OCI-LY7 (cell line): ENCODE results near the gene SLC6A6. TPM values are rescaled to one million over a fixed set of nuclear protein-coding genes. Genes with fewer than 3 reads are reported as not detected.

ENCODE experiments used
- BruUV-seq: library from RNA; stranded (reverse); fragments of 400-500 nt; replicated peaks from 2 replicates; lab custom pipeline; 2021; lab: Mats Ljungman, UMichigan
- CTCF ChIA-PET: fragments of 300-600 bp; sonication (Branson Sonifier 250); formaldehyde crosslinking; loops from one replicate; lab custom pipeline; 2022; ENCODE audit warnings: antibody characterized with exemption; ENCODE audit not compliant: unreplicated experiment; lab: Charles Lee
- POLR2A ChIA-PET: fragments of 300-600 bp; sonication (Branson Sonifier 250); formaldehyde crosslinking; loops from one replicate; lab custom pipeline; 2022; ENCODE audit warnings: antibody characterized with exemption; lab: Charles Lee
- DNase-seq: peaks from one replicate; pipeline ENCODE4 v3.0.0-alpha.2; 2015; ENCODE audit warnings: low spot score
- H2AFZ ChIP-seq: fragments of 200-600 bp; sonication (generic), shearing (Covaris generic); 2 replicates; pipeline ENCODE4 v1.6.1; 2014; ENCODE audit warnings: mild to moderate bottlenecking, antibody characterized with exemption, low read length, moderate library complexity
- H3K27ac ChIP-seq: fragments of 200-600 bp; sonication (generic); 2 replicates; pipeline ENCODE4 v1.5.1; 2014; ENCODE audit warnings: mixed run types, low read depth, mild to moderate bottlenecking, moderate library complexity, low read length, inconsistent platforms; ENCODE audit not compliant: poor library complexity, severe bottlenecking
- H3K36me3 ChIP-seq: fragments of 200-600 bp; sonication (generic); 2 replicates; pipeline ENCODE4 v1.6.1; 2014; ENCODE audit warnings: mild to moderate bottlenecking, antibody characterized with exemption, low read length, moderate library complexity, mixed read lengths; ENCODE audit not compliant: insufficient read depth
- H3K4me1 ChIP-seq: fragments of 200-600 bp; sonication (generic); 2 replicates; pipeline ENCODE4 v1.5.1; 2014; ENCODE audit warnings: mild to moderate bottlenecking, low read length; ENCODE audit not compliant: insufficient read depth, poor library complexity, severe bottlenecking
- H3K4me2 ChIP-seq: fragments of 200-600 bp; sonication (generic); 2 replicates; pipeline ENCODE4 v1.6.1; 2014; ENCODE audit warnings: mild to moderate bottlenecking, low read length
- H3K4me3 ChIP-seq: fragments of 200-600 bp; sonication (generic); 2 replicates; pipeline ENCODE4 v1.5.1; 2014; ENCODE audit warnings: mild to moderate bottlenecking, low read depth, low read length; ENCODE audit not compliant: poor library complexity, severe bottlenecking
- H3K79me2 ChIP-seq: fragments of 200-600 bp; sonication (generic); 2 replicates; pipeline ENCODE4 v1.6.1; 2016; ENCODE audit warnings: low read depth, mild to moderate bottlenecking, low read length, moderate library complexity, mixed read lengths; ENCODE audit not compliant: insufficient read depth
- H3K9me2 ChIP-seq: fragments of 200-600 bp; sonication (generic); 2 replicates; pipeline ENCODE4 v1.6.1; 2016; ENCODE audit warnings: mild to moderate bottlenecking, low read length, mixed read lengths; ENCODE audit not compliant: insufficient read depth
- H3K9me3 ChIP-seq: fragments of 200-600 bp; sonication (generic); 2 replicates; pipeline ENCODE4 v1.6.1; 2014; ENCODE audit warnings: mild to moderate bottlenecking, mixed run types, low read length, mixed read lengths
- H4K20me1 ChIP-seq: fragments of 200-600 bp; sonication (generic); 2 replicates; pipeline ENCODE4 v1.6.1; 2014; ENCODE audit warnings: mild to moderate bottlenecking, antibody characterized with exemption, low read length, moderate library complexity, mixed read lengths; ENCODE audit not compliant: insufficient read depth
- CTCF ChIP-seq: fragments of 200-600 bp; sonication (generic); conservative IDR thresholded peaks from 2 replicates; pipeline ENCODE4 v1.5.1; 2014; ENCODE audit warnings: mild to moderate bottlenecking, antibody characterized with exemption, low read length, moderate library complexity, mixed read lengths
- EZH2phosphoT487 ChIP-seq: fragments of 200-600 bp; sonication (generic); IDR thresholded peaks from 2 replicates; pipeline ENCODE4 v1.6.1; 2018; ENCODE audit warnings: low read depth, borderline replicate concordance, mild to moderate bottlenecking, mixed run types, antibody characterized with exemption, low read length, moderate library complexity, mixed read lengths
- intact Hi-C: fragments of 100-400 bp; cut with micrococcal nuclease; formaldehyde crosslinking; loops from one replicate; pipeline ENCODE4 v1.10.0; 2022; ENCODE audit not compliant: unreplicated experiment
- total RNA-seq, 2 experiments: library from RNA; depleted of rRNA in 1 of 2; stranded (reverse); fragments of >200 nt in 1 of 2; shearing (Covaris generic) in 1 of 2; gene quantifications; 2 replicates each; pipeline ENCODE4 v1.2.3, GENCODE V29; 2014 to 2022

SLC6A6 gene
- total RNA-seq, 2 experiments from 2014 or later, result 43.0 to 51.8 TPM

DNA sequence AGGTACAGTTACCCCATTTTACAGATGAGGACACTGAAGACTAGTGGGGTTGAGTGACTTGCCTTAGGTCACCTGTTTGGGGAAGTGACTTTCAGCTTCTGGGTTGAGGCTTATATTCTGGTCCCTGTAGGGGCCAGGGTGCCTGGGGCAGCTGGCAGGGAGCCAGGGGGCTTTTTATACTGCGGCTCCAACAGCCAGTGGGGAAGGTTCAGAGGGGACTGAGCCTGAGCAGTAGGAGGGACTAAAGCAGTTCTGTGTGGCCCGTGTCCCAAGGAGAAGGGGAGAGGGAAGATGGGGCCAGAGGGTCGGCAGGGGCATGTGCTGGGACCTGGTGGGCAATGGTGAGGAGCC, 37.7 kb downstream of the SLC6A6 start:
- Histone ChIP-seq H3K4me1 (no peaks in the 10 kb centered on the region), H4K20me1 (peaks cover 11% of the 10 kb centered on the region), H3K36me3 (peaks cover 68% of the 10 kb centered on the region), H2AFZ (no peak overlapping the region), H3K4me2 (peak overlapping the region; percentile 29; the same call in 1 of the 2 replicates), H3K27ac (no peak overlapping the region), H3K4me3 (no peak overlapping the region), H3K79me2 (peaks cover 64% of the 10 kb centered on the region), H3K9me3 (no peaks in the 10 kb centered on the region), H3K9me2 (no peaks in the 10 kb centered on the region)
- CTCF ChIA-PET, result interaction anchor here (0.6 kb wide), 1 partner anchor 570 kb away, joined by 3 read pairs; no protein-coding TSS in a partner anchor
- intact Hi-C loops, result no loop called here
- POLR2A ChIA-PET, result interaction anchor here (1.1 to 1.3 kb wide), 2 partner anchors 8 to 16 kb away, joined by 3 read pairs; no protein-coding TSS in a partner anchor
- no peak for DNase-seq
- no TSS peak for BruUV-seq
- no peak for TF ChIP-seq CTCF
- TF ChIP-seq EZH2phosphoT487, result no peak

DNA sequence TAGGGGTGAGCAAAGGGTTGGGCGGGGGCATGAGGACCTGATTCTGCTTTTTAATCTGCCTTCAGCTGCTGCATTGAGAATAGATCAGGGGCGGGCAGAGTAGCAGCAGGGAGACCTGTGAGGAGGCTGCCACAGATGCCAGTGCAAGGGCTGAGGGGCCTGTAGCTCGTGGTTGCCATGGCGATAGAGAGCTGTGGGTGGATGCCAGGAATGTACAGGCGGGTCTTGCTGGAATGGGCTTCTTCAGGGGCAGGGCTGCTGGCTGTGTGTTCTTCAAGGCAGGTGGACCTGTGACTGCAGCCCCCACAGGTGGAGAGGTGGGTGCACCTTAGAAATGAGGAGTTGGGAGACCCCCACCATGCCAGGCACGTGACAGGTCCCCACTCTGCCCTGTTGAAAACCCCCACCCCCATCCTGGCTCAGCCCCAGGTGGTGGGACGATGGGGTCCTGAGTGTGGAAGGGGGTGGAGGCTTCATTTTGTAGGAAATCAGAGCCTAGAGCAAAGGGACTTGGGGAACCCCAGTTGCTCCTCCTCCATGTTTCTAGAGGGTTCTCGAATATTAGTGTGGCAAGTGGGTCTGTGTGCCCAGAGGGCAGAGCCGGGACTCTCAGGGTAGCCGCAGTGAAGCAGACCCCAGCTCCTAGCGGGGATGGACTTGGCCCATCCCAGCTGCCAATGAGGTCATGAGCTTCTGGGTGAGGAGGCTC, 38.3 kb downstream of the SLC6A6 start:
- BruUV-seq, result no TSS peak
- peaks cover 11% of the 10 kb centered on the region for H4K20me1 ChIP-seq
- H2AFZ ChIP-seq, result no peak overlapping the region
- H3K4me2 ChIP-seq, result no peak overlapping the region; the same call in 1 of the 2 replicates
- intact Hi-C loops, result no loop called here
- ChIA-PET POLR2A (interaction anchor here (0.7 kb wide), 1 partner anchor 14 kb away, joined by 3 read pairs; no protein-coding TSS in a partner anchor), CTCF (interaction anchor here (0.6 kb wide), 2 partner anchors 230 to 570 kb away, joined by 3 to 5 read pairs; no protein-coding TSS in a partner anchor)
- H3K4me1 ChIP-seq, result no peaks in the 10 kb centered on the region
- DNase-seq, result no peak
- H3K36me3 ChIP-seq, result peaks cover 68% of the 10 kb centered on the region
- peaks cover 60% of the 10 kb centered on the region for H3K79me2 ChIP-seq
- H3K9me3 ChIP-seq, result no peaks in the 10 kb centered on the region
- H3K4me3 ChIP-seq, result no peak overlapping the region
- H3K9me2 ChIP-seq, result no peaks in the 10 kb centered on the region
- no peak overlapping the region for H3K27ac ChIP-seq
- TF ChIP-seq CTCF (no peak), EZH2phosphoT487 (no peak)
